Panc1 (cell line): ENCODE measurements around the gene IGSF21. TPM values are rescaled to one million over a fixed set of nuclear protein-coding genes. Genes with fewer than 3 reads are reported as not detected.

Experiments used
- ATAC-seq: fragments of 200-7000 bp; cut with Tn5 transposase; 2 replicates; pipeline ENCODE4 v1.9.1; 2020; ENCODE audit warnings: mild to moderate bottlenecking, moderate library complexity
- BruUV-seq: library from RNA; stranded (reverse); fragments of 400-500 nt; replicated peaks from 2 replicates; lab custom pipeline; 2021; lab: Mats Ljungman, UMichigan
- CTCF ChIA-PET: fragments of 300-600 bp; sonication (Branson Sonifier 250); formaldehyde crosslinking; loops from one replicate; lab custom pipeline; 2022; ENCODE audit warnings: antibody characterized with exemption; lab: Charles Lee
- POLR2A ChIA-PET: fragments of 300-600 bp; sonication (Branson Sonifier 250); formaldehyde crosslinking; loops from one replicate; lab custom pipeline; 2022; ENCODE audit warnings: antibody characterized with exemption; lab: Charles Lee
- DNase-seq: peaks from one replicate; pipeline ENCODE4 v3.0.0-alpha.2; 2010; ENCODE audit warnings: low read depth, low spot score
- H3K27ac ChIP-seq: 2 replicates; pipeline ENCODE4 v1.5.1; 2011; ENCODE audit warnings: mild to moderate bottlenecking, low read length, inconsistent platforms
- H3K27me3 ChIP-seq: fragments of 200-500 bp; sonication (Bioruptor generic); 2 replicates; pipeline ENCODE4 v1.6.0; 2014; ENCODE audit warnings: low read length, inconsistent platforms; ENCODE audit not compliant: control insufficient read depth, insufficient read depth
- H3K36me3 ChIP-seq: fragments of 200-500 bp; sonication (Bioruptor generic); 2 replicates; pipeline ENCODE4 v1.5.1; 2014; ENCODE audit warnings: inconsistent platforms, mild to moderate bottlenecking, low read length, moderate library complexity; ENCODE audit not compliant: control insufficient read depth, insufficient read depth
- H3K4me1 ChIP-seq: 2 replicates; pipeline ENCODE4 v1.5.1; 2011; ENCODE audit warnings: inconsistent platforms, mild to moderate bottlenecking, low read length, moderate library complexity; ENCODE audit not compliant: control insufficient read depth, insufficient read depth
- H3K4me3 ChIP-seq, 2 experiments: 2 replicates each; pipeline ENCODE4 v1.5.1; 2011 to 2012; ENCODE audit warnings: low read depth in 2 of 2, low read length in 2 of 2, mild to moderate bottlenecking in 2 of 2, inconsistent platforms in 1 of 2, moderate library complexity in 1 of 2
- H3K9me3 ChIP-seq: fragments of 200-500 bp; sonication (Bioruptor generic); 2 replicates; pipeline ENCODE4 v1.5.1; 2014; ENCODE audit warnings: low read depth, mild to moderate bottlenecking, inconsistent platforms, low read length, moderate library complexity; ENCODE audit not compliant: control insufficient read depth, insufficient read depth
- CTCF ChIP-seq: fragments of 450-650 bp; IDR thresholded peaks from 2 replicates; pipeline ENCODE4 v1.5.1; 2017; ENCODE audit warnings: mild to moderate bottlenecking
- POLR2AphosphoS5 ChIP-seq: IDR thresholded peaks from 2 replicates; pipeline ENCODE4 v1.6.1; 2012; ENCODE audit warnings: mild to moderate bottlenecking, low read depth, low read length, moderate library complexity
- SIN3A ChIP-seq: IDR thresholded peaks from 2 replicates; pipeline ENCODE4 v1.6.1; 2012; ENCODE audit warnings: low read depth, mild to moderate bottlenecking, low read length, moderate library complexity, borderline replicate concordance; ENCODE audit not compliant: insufficient read depth
- TCF7L2 ChIP-seq: IDR thresholded peaks from 2 replicates; pipeline ENCODE4 v1.6.1; 2011; ENCODE audit warnings: mild to moderate bottlenecking, low read depth, low read length, inconsistent platforms
- in situ Hi-C: cut with HindIII; loops from 2 replicates; pipeline ENCODE4 v1.10.0; 2016; ENCODE audit warnings: low sequenced_read_pairs, low pct_unique_long_range_greater_than_20kb
- intact Hi-C: fragments of 100-400 bp; cut with micrococcal nuclease; formaldehyde crosslinking; loops from one replicate; pipeline ENCODE4 v1.10.0; 2022; ENCODE audit not compliant: unreplicated experiment
- total RNA-seq: library from RNA; stranded (reverse); gene quantifications from one replicate; pipeline ENCODE4 v1.2.1, GENCODE V29; 2021; ENCODE audit not compliant: unreplicated experiment
- TF ChIP-seq, protein P1 (sequence below), 2 experiments: IDR thresholded peaks; 2 replicates each; pipeline ENCODE4 v1.6.1; 2011 to 2012; ENCODE audit warnings: low read depth in 2 of 2, control low read depth in 1 of 2, low read length in 1 of 2, mild to moderate bottlenecking in 1 of 2, moderate library complexity in 1 of 2; ENCODE audit not compliant: insufficient read depth in 1 of 2

Gene IGSF21
- total RNA-seq, 1 experiment from 2014 or later = not detected

- intact Hi-C loops (no loop called here), in situ Hi-C loops (no loop called here)
- Histone ChIP-seq H3K36me3 (no peaks in the 10 kb centered on the region), H3K27me3 (0 out of 2 replicates have a peak, but pooled peaks cover 5% of the 10 kb centered on the region), H3K4me3 (no peak overlapping the region), H3K9me3 (no peaks in the 10 kb centered on the region), H3K27ac (no peak overlapping the region), H3K4me1 (no peaks in the 10 kb centered on the region)
- CTCF ChIA-PET = no interaction called here
- BruUV-seq = no TSS peak
- TF ChIP-seq CTCF (no peak), SIN3A (no peak), TCF7L2 (no peak), POLR2AphosphoS5 (no peak)
- TF ChIP-seq, protein P1, sequence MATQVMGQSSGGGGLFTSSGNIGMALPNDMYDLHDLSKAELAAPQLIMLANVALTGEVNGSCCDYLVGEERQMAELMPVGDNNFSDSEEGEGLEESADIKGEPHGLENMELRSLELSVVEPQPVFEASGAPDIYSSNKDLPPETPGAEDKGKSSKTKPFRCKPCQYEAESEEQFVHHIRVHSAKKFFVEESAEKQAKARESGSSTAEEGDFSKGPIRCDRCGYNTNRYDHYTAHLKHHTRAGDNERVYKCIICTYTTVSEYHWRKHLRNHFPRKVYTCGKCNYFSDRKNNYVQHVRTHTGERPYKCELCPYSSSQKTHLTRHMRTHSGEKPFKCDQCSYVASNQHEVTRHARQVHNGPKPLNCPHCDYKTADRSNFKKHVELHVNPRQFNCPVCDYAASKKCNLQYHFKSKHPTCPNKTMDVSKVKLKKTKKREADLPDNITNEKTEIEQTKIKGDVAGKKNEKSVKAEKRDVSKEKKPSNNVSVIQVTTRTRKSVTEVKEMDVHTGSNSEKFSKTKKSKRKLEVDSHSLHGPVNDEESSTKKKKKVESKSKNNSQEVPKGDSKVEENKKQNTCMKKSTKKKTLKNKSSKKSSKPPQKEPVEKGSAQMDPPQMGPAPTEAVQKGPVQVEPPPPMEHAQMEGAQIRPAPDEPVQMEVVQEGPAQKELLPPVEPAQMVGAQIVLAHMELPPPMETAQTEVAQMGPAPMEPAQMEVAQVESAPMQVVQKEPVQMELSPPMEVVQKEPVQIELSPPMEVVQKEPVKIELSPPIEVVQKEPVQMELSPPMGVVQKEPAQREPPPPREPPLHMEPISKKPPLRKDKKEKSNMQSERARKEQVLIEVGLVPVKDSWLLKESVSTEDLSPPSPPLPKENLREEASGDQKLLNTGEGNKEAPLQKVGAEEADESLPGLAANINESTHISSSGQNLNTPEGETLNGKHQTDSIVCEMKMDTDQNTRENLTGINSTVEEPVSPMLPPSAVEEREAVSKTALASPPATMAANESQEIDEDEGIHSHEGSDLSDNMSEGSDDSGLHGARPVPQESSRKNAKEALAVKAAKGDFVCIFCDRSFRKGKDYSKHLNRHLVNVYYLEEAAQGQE (IDR thresholded peaks at IDR 0.05; ENCODE audit: insufficient read depth in 1 of 2, low read depth in 2 of 2, low read length in 1 of 2) = no peak
- no peak for ATAC-seq
- POLR2A ChIA-PET = no interaction called here
- no peak for DNase-seq
These were observed 41.0 kb upstream of the IGSF21 start for GRCh38 chr1:18066576-18066975.

- TF ChIP-seq SIN3A (no peak), POLR2AphosphoS5 (no peak), CTCF (no peak), TCF7L2 (no peak)
- TF ChIP-seq, protein P1 (IDR thresholded peaks at IDR 0.05; ENCODE audit: insufficient read depth in 1 of 2, low read depth in 2 of 2, low read length in 1 of 2) = no peak
- ChIA-PET POLR2A (no interaction called here), CTCF (interaction anchor here (0.6 kb wide), 2 partner anchors 14 to 310 kb away, joined by 3 read pairs; no protein-coding TSS in a partner anchor)
- no peak overlapping the region for H3K27ac ChIP-seq
- no peaks in the 10 kb centered on the region for H3K4me1 ChIP-seq
- no peak overlapping the region for H3K4me3 ChIP-seq
- intact Hi-C loops (no loop called here), in situ Hi-C loops (no loop called here)
- H3K36me3 ChIP-seq = no peaks in the 10 kb centered on the region
- H3K27me3 ChIP-seq = 0 out of 2 replicates have a peak, but pooled peaks cover 5% of the 10 kb centered on the region
- ATAC-seq (no peak), DNase-seq (no peak)
- no peaks in the 10 kb centered on the region for H3K9me3 ChIP-seq
- no TSS peak for BruUV-seq
These were observed 37.7 kb upstream of the IGSF21 start for GRCh38 chr1:18069903-18070302.
